MCF 10A (cell line): ENCODE measurements around the gene STOM. TPM values are rescaled to one million over a fixed set of nuclear protein-coding genes. Genes with fewer than 3 reads are reported as not detected.

ENCODE experiments used
- BruUV-seq: library from RNA; stranded (reverse); fragments of 400-500 nt; replicated peaks from 2 replicates; lab custom pipeline; 2021; lab: Mats Ljungman, UMichigan
- CTCF ChIA-PET: fragments of 300-600 bp; sonication (Branson Sonifier 250); formaldehyde crosslinking; extraction: SDS; loops from one replicate; lab custom pipeline; 2021; ENCODE audit warnings: antibody characterized with exemption, inconsistent platforms; lab: Yijun Ruan, JAX
- POLR2A ChIA-PET: fragments of 300-600, 350-650 bp; sonication (Branson Sonifier 250); formaldehyde crosslinking; extraction: SDS; loops from one replicate; lab custom pipeline; 2020; ENCODE audit warnings: antibody characterized with exemption, inconsistent platforms; lab: Yijun Ruan, JAX
- DNase-seq: peaks from one replicate; pipeline ENCODE4 v3.0.0-alpha.2; 2018; ENCODE audit not compliant: unreplicated experiment
- H3K27ac Mint-ChIP-seq: one replicate; pipeline ENCODE4 v1.8.0; 2022; ENCODE audit warnings: mild to moderate bottlenecking, low read depth, mixed read lengths; ENCODE audit not compliant: unreplicated experiment
- H3K27me3 Mint-ChIP-seq: one replicate; pipeline ENCODE4 v1.8.0; 2022; ENCODE audit warnings: mixed read lengths; ENCODE audit not compliant: insufficient read depth, unreplicated experiment
- H3K36me3 Mint-ChIP-seq: one replicate; pipeline ENCODE4 v1.8.0; 2022; ENCODE audit warnings: mild to moderate bottlenecking, moderate library complexity, mixed read lengths; ENCODE audit not compliant: insufficient read depth, unreplicated experiment
- H3K4me1 Mint-ChIP-seq: one replicate; pipeline ENCODE4 v1.8.0; 2022; ENCODE audit warnings: mixed read lengths; ENCODE audit not compliant: insufficient read depth, unreplicated experiment
- H3K4me3 Mint-ChIP-seq: one replicate; pipeline ENCODE4 v1.8.0; 2022; ENCODE audit warnings: mild to moderate bottlenecking, moderate library complexity, mixed read lengths; ENCODE audit not compliant: unreplicated experiment
- H3K9me3 Mint-ChIP-seq: one replicate; pipeline ENCODE4 v1.8.0; 2022; ENCODE audit warnings: mixed read lengths; ENCODE audit not compliant: unreplicated experiment
- CTCF ChIP-seq: fragments of 200-600 bp; IDR thresholded peaks from one replicate; pipeline ENCODE4 v1.8.0; 2022; ENCODE audit warnings: antibody characterized with exemption, mild to moderate bottlenecking; ENCODE audit not compliant: unreplicated experiment
- intact Hi-C: fragments of 100-400 bp; cut with micrococcal nuclease; formaldehyde crosslinking; loops from 2 replicates; pipeline ENCODE4 v1.14.1; 2022
- total RNA-seq: library from RNA; stranded (reverse); gene quantifications from 2 replicates; pipeline ENCODE4 v1.2.3, GENCODE V29; 2022

STOM gene
- total RNA-seq, 1 experiment from 2014 or later, result 231 TPM

- POLR2A ChIA-PET, result interaction anchor here (0.6 to 2.4 kb wide), 16 partner anchors 8 to 125 kb away, joined by 3 to 21 read pairs (median 4); partner anchors contain the start of gene GSN
- no peaks in the 10 kb centered on the region for H3K27me3 Mint-ChIP-seq
Measured at GRCh38 chr9:121393318-121393717, 23.3 kb upstream of the STOM start.

GRCh38 chr9:121390372-121390771 is 20.3 kb upstream of the STOM start:
- CTCF ChIA-PET, result interaction anchor here (0.6 to 1.5 kb wide), 2 partner anchors 71 to 77 kb away, joined by 3 to 7 read pairs; no protein-coding TSS in a partner anchor
- Mint-ChIP-seq H3K4me1 (peaks cover 14% of the 10 kb centered on the region), H3K27me3 (no peaks in the 10 kb centered on the region), H3K9me3 (no peaks in the 10 kb centered on the region), H3K36me3 (no peaks in the 10 kb centered on the region), H3K4me3 (no peak overlapping the region), H3K27ac (no peak overlapping the region)
- intact Hi-C loops, result no loop called here
- POLR2A ChIA-PET, result interaction anchor here (0.6 to 2.6 kb wide), 3 partner anchors 13 to 198 kb away, joined by 3 to 8 read pairs (median 5); no protein-coding TSS in a partner anchor
- BruUV-seq, result no TSS peak
- TF ChIP-seq CTCF, result no peak
- DNase-seq, result no peak

More at GRCh38 chr9:121393318-121393717, 23.3 kb upstream of the STOM start:
- TF ChIP-seq CTCF, result no peak
- no TSS peak for BruUV-seq
- no peaks in the 10 kb centered on the region for H3K36me3 Mint-ChIP-seq
- intact Hi-C loops, result no loop called here
- no peak overlapping the region for H3K4me3 Mint-ChIP-seq
- peak overlapping the region; percentile 83 for H3K27ac Mint-ChIP-seq
- H3K4me1 Mint-ChIP-seq, result peaks cover 18% of the 10 kb centered on the region
- peak; percentile 43 for DNase-seq
- no peaks in the 10 kb centered on the region for H3K9me3 Mint-ChIP-seq
- CTCF ChIA-PET, result interaction anchor here (0.6 to 4.2 kb wide), 16 partner anchors 8 to 1515 kb away, joined by 3 to 29 read pairs (median 4); no protein-coding TSS in a partner anchor

DNA sequence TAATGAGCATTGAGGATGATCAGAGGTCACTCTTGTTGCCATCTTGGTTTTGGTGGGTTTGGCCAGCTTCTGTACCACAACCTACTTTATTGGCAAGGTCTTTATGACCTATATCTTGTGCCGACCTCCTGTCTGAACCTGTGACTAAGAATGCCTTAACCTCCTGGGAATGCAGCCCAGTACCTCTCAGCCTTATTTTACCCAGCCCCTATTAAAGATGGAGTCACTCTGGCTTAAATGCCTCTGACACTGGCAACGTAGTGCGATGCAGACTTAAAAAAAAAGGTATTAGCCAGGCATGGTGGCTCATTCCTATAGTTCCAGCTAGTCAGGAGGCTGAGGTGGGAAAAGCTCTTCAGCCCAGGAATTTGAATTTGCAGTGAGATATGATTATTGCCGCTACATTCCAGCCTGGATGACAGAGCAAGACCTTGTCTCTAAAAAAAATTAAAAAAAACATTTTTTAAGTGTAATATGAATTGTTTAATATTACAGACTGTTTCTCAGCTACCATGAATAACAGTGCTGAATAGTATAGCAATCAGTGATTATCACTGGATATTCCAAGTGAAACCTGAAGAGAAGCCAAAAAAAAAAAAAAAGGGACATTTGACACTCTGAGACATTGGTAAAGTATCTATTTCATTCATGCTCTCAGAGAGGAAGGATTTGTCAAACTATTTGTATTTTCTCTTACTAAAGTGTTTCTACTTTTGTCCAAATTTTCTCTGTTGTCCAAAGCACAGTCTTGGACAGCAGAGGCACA is 18.3 kb upstream of the STOM start:
- Mint-ChIP-seq H3K9me3 (no peaks in the 10 kb centered on the region), H3K27ac (no peak overlapping the region), H3K4me3 (no peak overlapping the region), H3K4me1 (peaks cover 5% of the 10 kb centered on the region), H3K36me3 (no peaks in the 10 kb centered on the region), H3K27me3 (no peaks in the 10 kb centered on the region)
- intact Hi-C loops, result no loop called here
- TF ChIP-seq CTCF, result no peak
- DNase-seq, result no peak
- ChIA-PET POLR2A (interaction anchor here (1.2 to 2.0 kb wide), 2 partner anchors 15 to 66 kb away, joined by 3 to 10 read pairs; no protein-coding TSS in a partner anchor), CTCF (interaction anchor here (0.6 to 1.7 kb wide), 5 partner anchors 10 to 261 kb away, joined by 3 to 8 read pairs (median 5); no protein-coding TSS in a partner anchor)
- BruUV-seq, result no TSS peak

DNA sequence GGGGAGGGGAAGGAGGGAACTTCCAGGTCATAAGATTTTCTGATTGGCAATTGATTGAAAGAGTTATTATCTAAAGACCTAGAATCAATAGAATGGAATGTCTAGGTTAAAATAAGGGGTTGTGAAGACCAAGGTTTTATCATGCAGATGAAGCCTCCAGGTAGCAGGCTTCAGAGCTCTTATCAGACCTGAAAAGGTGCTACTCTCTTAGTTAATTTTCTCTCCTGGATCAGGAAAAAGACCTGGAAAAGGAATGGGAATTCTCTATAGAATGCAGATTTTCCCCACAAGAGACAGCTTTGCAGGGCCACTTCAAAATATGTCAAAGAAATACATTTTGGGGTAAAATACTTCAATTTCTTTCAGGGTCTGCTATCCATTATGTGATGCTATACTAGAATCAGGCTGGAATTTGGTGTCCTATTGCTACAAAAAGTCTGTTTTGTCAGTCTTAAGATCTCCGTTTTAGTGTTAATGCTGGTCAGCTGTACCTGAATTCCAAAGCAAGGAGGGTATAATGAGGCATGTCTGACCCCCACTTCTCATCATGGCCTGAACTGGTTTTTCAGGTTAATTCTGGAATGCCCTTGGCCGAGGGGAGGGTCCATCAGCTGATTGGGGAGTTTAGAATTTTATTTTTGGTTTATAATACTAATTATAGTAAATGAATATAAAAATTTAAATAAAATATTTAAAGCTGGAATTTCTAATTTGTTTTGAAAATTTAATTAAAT is 16.6 kb upstream of the STOM start:
- H3K4me1 Mint-ChIP-seq, result no peaks in the 10 kb centered on the region
- intact Hi-C loops, result no loop called here
- H3K27me3 Mint-ChIP-seq, result no peaks in the 10 kb centered on the region
- no peak overlapping the region for H3K4me3 Mint-ChIP-seq
- TF ChIP-seq CTCF, result no peak
- no TSS peak for BruUV-seq
- DNase-seq, result no peak
- no peaks in the 10 kb centered on the region for H3K36me3 Mint-ChIP-seq
- no peak overlapping the region for H3K27ac Mint-ChIP-seq
- POLR2A ChIA-PET, result interaction anchor here (1.0 to 2.0 kb wide), 4 partner anchors 9 to 64 kb away, joined by 3 to 10 read pairs (median 4); no protein-coding TSS in a partner anchor
- H3K9me3 Mint-ChIP-seq, result no peaks in the 10 kb centered on the region
- CTCF ChIA-PET, result interaction anchor here (0.6 to 3.4 kb wide), 10 partner anchors 10 to 173 kb away, joined by 3 to 15 read pairs (median 6); no protein-coding TSS in a partner anchor
